Heart left ventricle (tissue), 13 donors: ENCODE results near the gene YBX1.

Experiments
- POLR2A ChIP-seq, 2 donors: fragments of 450-650 bp; IDR thresholded peaks; one replicate each; pipeline ENCODE4 v1.6.1; 2017; ENCODE audit warnings: antibody characterized with exemption in 2 of 2, mild to moderate bottlenecking in 2 of 2, moderate library complexity in 2 of 2
- TF ChIP-seq, protein P1 (sequence below), 12 donors: fragments of 200-600 bp; sonication (generic) in 4 of 12; IDR thresholded peaks; one replicate each; pipeline versions ENCODE4 v1.5.0 to v1.8.0; 2018 to 2022; ENCODE audit warnings: antibody characterized with exemption in 12 of 12, mild to moderate bottlenecking in 5 of 12
- donor health status: ischemic (EF 13 %, LVEDD 7.1; RV severe dilation, severe dysfunction).
- donor health status: DM: no; HTN: yes; CAD: no.
- donor health status: DM: no; HTN: no; CAD: no.
- donor health status: ischemic (EF 25% LVEDD 6.9; RV normal size, moderate dysfunction).
- donor health status: ischemic (EF 25% LVEDD 5.7; RV mildly dilated, moderate dysfunction).
- donor health status: ischemic (EF 35%, LVEDD 5.7; RV mildly dilated, moderate dysfunction).
- donor health status: nonischemic (EF 11% LVEDD 7.7; RV severe dilation, severe dysfunction).
- donor health status: DM: yes; HTN: yes; CAD: no.
- donor health status: PGD.
- donor health status: ischemic (EF 29% LVEDD 5.4; RV normal size, mild dysfunction).
- donor health status: nonischemic (EF 23%, LVEDD 6.1; RV moderate dilation, normal function).

DNA sequence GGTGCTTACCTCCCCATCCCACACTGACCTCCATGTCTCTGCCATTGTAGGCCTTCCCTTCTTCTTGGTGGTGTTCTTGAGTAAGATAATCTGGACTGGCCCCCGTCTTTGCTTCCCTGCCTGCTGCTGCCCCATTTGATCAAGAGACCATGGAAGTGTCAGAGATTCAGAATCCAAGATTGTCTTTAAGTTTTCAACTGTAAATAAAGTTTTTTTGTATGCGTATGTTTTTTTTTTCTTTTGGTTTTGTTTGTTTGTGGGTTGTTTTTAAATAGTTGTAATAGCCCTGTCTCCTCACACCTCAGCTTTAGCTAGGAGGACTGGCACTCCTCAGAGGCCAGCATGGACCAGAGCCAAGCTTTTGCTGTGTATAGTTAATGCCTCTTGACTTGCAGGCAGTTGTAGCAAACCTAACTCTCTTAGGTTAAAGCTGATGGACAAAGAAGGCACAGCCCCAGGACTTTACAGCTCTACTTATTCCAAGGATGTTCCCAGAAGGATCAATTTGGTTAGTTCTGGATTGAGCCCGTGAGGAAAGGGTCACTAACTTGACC is 5.6 kb upstream of the YBX1 start:
- TF ChIP-seq, protein P1, sequence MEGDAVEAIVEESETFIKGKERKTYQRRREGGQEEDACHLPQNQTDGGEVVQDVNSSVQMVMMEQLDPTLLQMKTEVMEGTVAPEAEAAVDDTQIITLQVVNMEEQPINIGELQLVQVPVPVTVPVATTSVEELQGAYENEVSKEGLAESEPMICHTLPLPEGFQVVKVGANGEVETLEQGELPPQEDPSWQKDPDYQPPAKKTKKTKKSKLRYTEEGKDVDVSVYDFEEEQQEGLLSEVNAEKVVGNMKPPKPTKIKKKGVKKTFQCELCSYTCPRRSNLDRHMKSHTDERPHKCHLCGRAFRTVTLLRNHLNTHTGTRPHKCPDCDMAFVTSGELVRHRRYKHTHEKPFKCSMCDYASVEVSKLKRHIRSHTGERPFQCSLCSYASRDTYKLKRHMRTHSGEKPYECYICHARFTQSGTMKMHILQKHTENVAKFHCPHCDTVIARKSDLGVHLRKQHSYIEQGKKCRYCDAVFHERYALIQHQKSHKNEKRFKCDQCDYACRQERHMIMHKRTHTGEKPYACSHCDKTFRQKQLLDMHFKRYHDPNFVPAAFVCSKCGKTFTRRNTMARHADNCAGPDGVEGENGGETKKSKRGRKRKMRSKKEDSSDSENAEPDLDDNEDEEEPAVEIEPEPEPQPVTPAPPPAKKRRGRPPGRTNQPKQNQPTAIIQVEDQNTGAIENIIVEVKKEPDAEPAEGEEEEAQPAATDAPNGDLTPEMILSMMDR (IDR thresholded peaks at IDR 0.05), result no peak
- TF ChIP-seq POLR2A (IDR thresholded peaks at IDR 0.05), result no peak
